Subcutaneous preadipocyte (primary cell): ENCODE data around the gene MRPL30. TPM values are rescaled to one million over a fixed set of nuclear protein-coding genes. Genes with fewer than 3 reads are reported as not detected.

Experiments
- small RNA-seq: library from RNA; depleted of rRNA; stranded (forward); fragments of <200 nt; gene quantifications from one replicate; pipeline ENCODE3, GENCODE V24; 2012
- total RNA-seq: library from RNA; depleted of rRNA; stranded (reverse); fragments of >200 nt; gene quantifications from 2 replicates; pipeline ENCODE4 v1.2.3, GENCODE V29; 2012

Gene MRPL30
- total RNA-seq, result 41.9 and 47.9 TPM in 2 replicates

GRCh38 chr2:99180755-99181623, at the start of gene MRPL30, which contains the start of gene MITD1:
TSS of gene MRPL30 (plus strand) at chr2:99181184. CDS start at chr2:99186204, 5,020 bp downstream.
TSS of gene MITD1 (minus strand) at chr2:99181058. CDS start at chr2:99180981, 77 bp downstream.

GRCh38 chr2:99141110-99142108, 39.6 kb upstream of the MRPL30 start, which contains the start of gene C2orf15:
TSS of gene C2orf15 (plus strand) at chr2:99141707. CDS start at chr2:99150559, 8,852 bp downstream.

GRCh38 chr2:99154643-99155536, 26.1 kb upstream of the MRPL30 start, which contains the start of the genes LIPT1 and TSGA10:
TSS of gene LIPT1 (plus strand) at chr2:99154967. CDS start at chr2:99161958, 6,991 bp downstream.
TSS of gene TSGA10 (minus strand) at chr2:99154942. CDS start at chr2:99109439, 45,503 bp downstream.

Small RNA genes within 50 kb of the gene (small RNA-seq; reads per million reads assigned to genes)
- not detected for gene AC092587.1

Other genes starting within 250 kb of the MRPL30 start
- not detected in 2 replicates for gene CRACDL, start 245.0 kb upstream of the MRPL30 start, total RNA-seq
- gene C2orf15, start 39.5 kb upstream of the MRPL30 start, total RNA-seq, result not detected in 2 replicates
- 2.3 and 2.6 TPM in 2 replicates for gene TSGA10, start 26.2 kb upstream of the MRPL30 start, total RNA-seq
- 5.9 and 6.8 TPM in 2 replicates for gene LIPT1, start 26.2 kb upstream of the MRPL30 start, total RNA-seq
- 15.8 and 21.3 TPM in 2 replicates for gene MITD1, start 126 bp upstream of the MRPL30 start, total RNA-seq
- gene LYG2, start 74.5 kb downstream of the MRPL30 start, total RNA-seq, result not detected in 2 replicates
- gene LYG1, start 120.0 kb downstream of the MRPL30 start, total RNA-seq, result under 0.01 and 0.20 TPM in 2 replicates
- gene TXNDC9, start 155.1 kb downstream of the MRPL30 start, total RNA-seq, result 64.5 and 68.3 TPM in 2 replicates
- gene EIF5B, start 156.2 kb downstream of the MRPL30 start, total RNA-seq, result 19.5 and 22.1 TPM in 2 replicates